IPS DF 19.7 (cell line): ENCODE data around the gene BAIAP3.
A peak's percentile ranks its signal among the peaks of the same experiment; 100 is the strongest.

Source experiments
- DNase-seq: peaks from one replicate; pipeline ENCODE4 v3.0.0-alpha.2; 2013; ENCODE audit warnings: low read depth, low spot score

BAIAP3 gene

GRCh38 chr16:1333854-1334700 lies 632 bp downstream of the BAIAP3 start:
- no peak for DNase-seq

- DNase-seq, result no peak
Measured at GRCh38 chr16:1334739-1335138, 1.3 kb downstream of the BAIAP3 start.

- DNase-seq, result no peak
Measured at GRCh38 chr16:1335211-1335971, 1.9 kb downstream of the BAIAP3 start.

- DNase-seq, result no peak
Measured at GRCh38 chr16:1335996-1336395, 2.6 kb downstream of the BAIAP3 start.

- no peak for DNase-seq
Measured at GRCh38 chr16:1336619-1337018, 3.2 kb downstream of the BAIAP3 start.

DNA sequence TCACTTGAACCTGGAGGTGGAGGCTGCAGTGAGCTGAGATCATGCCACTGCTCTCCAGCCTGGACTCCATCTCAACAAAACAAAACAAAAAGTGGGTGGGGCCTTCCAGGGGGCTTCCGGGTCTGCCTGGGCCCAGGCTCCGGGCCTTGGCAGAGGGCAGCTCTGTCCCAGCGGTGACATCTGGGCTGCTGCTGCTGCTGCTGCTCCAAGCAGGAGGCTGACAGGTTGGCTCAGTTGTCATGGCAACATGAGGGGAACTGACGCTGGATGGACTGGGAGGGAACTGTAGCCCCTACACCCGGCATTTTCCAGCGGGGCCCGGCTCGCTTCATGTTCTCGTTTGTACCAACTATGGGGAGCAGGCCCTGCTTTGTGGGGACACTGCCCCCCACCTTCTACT lies 4.0 kb downstream of the BAIAP3 start:
- no peak for DNase-seq

- no peak for DNase-seq
Measured at GRCh38 chr16:1338119-1338730, 4.8 kb downstream of the BAIAP3 start.

- DNase-seq, result no peak
Measured at GRCh38 chr16:1338855-1339675, 5.6 kb downstream of the BAIAP3 start.

GRCh38 chr16:1340730-1341494 lies 7.5 kb downstream of the BAIAP3 start:
- DNase-seq, result no peak

DNA sequence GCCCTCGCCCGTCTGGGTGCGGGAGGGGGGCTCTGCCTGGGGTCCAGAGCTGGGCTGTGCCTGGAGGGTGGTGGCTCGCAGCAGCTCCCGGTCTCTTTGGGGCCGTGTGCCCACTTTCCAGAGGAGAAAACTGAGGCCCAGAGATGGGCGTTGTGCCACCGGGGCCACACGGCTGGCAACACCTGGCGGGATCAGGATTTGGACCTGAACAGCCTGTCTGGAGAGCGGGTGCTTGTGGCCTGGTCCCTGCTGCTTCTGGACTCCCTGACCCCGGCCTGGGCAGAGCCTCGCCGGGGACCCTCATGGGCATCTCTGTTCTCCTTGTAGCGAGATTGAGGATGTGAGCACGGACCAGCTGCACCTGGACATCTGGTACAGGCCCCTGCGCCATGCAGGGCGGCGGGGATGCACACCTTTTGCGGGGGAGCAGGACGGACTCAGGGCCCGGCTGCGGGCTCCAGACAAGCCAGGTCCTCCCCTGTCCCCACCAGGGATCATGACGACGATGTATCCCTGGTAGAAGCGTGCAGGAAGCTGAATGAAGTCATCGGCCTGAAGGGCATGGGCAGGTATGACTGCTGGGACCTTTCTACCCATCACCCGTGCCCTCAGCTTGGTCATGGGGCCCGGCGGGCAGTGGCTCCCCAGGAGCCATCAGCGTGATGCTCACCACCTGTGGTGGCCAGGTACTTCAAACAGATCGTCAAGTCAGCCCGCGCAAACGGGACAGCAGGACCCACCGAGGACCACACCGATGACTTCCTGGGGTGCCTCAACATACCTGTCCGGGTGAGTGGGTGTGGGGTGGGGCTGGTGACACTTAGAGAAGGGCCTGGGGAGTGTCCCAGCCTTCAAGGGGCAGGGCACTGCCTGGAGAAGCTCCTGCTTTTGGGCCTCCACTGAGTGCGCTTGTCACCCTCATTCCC lies 8.3 kb downstream of the BAIAP3 start:
- DNase-seq, result no peak

- DNase-seq, result peak; percentile 90
Measured at GRCh38 chr16:1342526-1343427, 9.3 kb downstream of the BAIAP3 start.

GRCh38 chr16:1343428-1344242 lies 10.2 kb downstream of the BAIAP3 start:
- DNase-seq, result no peak

DNA sequence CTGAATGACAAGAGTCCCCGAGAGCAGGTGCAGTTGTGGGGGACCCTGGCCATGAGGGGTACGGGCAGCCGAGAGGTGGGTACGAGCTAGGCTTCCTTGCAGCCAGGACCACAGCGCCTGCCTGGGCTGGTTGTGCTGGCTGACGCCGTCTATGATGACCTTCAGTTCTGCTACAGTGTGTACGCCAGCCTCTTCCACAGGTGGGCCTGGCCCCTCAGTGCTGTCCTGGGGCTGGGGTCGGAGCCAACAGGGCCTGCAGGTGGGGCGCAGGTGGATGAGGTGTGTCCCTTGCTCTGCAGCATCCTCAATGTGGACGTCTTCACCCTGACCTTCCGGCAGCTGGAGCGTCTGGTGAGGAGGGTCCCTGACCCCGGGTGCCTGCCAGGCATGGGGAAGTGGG lies 11.1 kb downstream of the BAIAP3 start:
- DNase-seq, result no peak

DNA sequence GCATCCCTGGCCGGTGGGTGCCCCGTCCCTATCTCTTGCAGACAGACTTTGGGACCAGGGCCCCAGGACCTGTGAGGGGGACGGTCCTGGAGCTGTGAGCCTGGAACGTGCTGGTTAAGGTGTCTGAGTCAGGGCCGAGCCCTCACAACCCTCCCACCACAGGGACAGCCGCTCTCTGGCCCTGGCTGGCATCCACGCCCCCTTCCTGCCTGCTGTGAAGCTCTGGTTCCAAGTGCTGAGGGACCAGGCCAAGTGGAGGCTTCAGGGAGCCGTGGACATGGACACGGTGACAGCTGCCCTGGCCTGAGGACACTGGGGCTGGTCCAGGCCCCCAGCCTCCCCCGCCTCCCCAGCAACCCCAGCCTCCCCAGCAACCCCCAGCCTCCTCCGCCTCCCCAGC lies 11.6 kb downstream of the BAIAP3 start:
- no peak for DNase-seq

DNA sequence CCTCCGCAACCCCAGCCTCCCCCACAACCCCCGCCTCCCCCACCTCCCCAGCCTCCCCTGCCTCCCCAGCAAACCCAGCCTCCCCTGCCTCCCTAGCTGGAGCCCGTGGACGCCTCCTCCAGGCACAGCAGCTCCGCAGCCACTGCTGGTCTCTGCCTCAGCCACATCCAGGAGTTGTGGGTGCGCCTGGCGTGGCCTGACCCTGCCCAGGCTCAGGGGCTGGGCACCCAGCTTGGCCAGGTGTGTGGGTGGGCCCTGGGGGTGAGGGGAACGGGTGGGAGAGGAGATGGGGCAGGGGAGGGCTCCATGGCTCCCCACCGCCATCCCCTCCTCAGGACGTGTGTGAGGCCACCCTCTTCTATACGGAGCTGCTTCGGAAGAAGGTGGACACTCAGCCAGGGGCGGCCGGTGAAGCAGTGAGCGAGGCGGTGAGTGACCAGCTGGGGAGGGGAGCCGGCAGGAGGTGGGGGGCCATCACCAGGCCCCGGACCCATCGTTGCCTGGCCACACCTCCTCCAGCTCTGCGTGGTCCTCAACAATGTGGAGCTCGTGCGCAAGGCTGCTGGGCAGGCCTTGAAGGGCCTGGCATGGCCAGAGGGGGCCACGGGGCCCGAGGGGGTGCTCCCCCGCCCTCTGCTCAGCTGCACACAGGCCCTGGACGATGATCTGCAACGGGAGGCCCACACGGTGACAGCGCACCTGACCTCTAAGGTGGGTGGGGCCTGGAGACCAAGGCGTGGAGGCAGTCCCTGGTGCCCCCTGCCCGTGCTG lies 12.4 kb downstream of the BAIAP3 start:
- no peak for DNase-seq

DNA sequence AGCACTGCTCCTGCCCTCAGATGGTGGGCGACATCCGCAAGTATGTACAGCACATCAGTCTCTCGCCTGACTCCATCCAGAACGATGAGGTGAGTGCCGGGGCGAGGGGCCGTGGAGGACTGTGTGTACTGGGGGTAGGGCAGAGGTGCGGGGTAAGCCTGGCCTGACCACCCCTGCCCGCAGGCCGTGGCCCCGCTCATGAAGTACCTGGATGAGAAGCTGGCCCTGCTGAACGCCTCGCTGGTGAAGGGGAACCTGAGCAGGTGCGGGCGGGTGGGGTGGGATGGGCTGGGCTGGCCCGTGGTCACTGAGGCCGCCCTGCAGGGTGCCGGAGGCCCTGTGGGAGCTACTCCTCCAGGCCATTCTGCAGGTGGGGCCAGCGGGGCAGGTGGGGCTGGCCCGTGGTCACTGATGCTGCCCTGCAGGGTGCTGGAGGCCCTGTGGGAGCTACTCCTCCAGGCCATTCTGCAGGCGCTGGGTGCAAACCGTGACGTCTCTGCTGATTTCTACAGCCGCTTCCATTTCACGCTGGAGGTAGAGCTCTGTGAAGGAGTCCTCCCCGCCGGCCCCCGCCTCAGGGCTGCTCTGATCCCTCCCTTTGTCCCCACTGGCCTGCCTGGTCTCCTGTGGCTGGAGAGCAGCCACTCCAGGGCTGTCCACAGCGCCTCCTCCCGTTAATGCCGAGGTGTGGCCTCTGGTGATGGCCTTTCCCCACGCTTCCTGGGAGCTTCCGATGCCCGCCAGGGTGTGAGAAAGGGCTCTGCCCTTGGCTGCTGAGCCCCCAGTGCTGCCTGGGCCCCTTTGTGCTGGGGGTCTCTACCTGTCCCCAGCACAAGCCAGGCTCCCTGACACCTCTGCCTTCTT lies 13.2 kb downstream of the BAIAP3 start:
- DNase-seq, result no peak
